Nephron progenitor cell (in vitro differentiated cells): ENCODE measurements around the gene TBC1D1.

Source experiments
- DNase-seq: peaks from one replicate; pipeline ENCODE4 v3.0.0; 2021
- H3K27ac Mint-ChIP-seq: 2 replicates; pipeline ENCODE4 v1.8.0; 2021; ENCODE audit warnings: mild to moderate bottlenecking, moderate library complexity, mixed read lengths
- H3K27me3 Mint-ChIP-seq: 2 replicates; pipeline ENCODE4 v1.8.0; 2021; ENCODE audit warnings: mild to moderate bottlenecking, low read depth, mixed read lengths; ENCODE audit not compliant: poor library complexity
- H3K36me3 Mint-ChIP-seq: 2 replicates; pipeline ENCODE4 v1.8.0; 2021; ENCODE audit warnings: low read depth, mixed read lengths
- H3K4me1 Mint-ChIP-seq: 2 replicates; pipeline ENCODE4 v1.8.0; 2021; ENCODE audit warnings: mixed read lengths
- H3K4me3 Mint-ChIP-seq: 2 replicates; pipeline ENCODE4 v1.8.0; 2021; ENCODE audit warnings: mild to moderate bottlenecking, moderate library complexity, mixed read lengths
- H3K9me3 Mint-ChIP-seq: 2 replicates; pipeline ENCODE4 v1.8.0; 2021; ENCODE audit warnings: mild to moderate bottlenecking, moderate library complexity, mixed read lengths
- TF ChIP-seq, protein P1 (sequence below): fragments of 200-600 bp; sonication (generic); IDR thresholded peaks from 2 replicates; pipeline ENCODE4 v1.5.0; 2021; ENCODE audit warnings: antibody characterized with exemption

Gene TBC1D1

DNA sequence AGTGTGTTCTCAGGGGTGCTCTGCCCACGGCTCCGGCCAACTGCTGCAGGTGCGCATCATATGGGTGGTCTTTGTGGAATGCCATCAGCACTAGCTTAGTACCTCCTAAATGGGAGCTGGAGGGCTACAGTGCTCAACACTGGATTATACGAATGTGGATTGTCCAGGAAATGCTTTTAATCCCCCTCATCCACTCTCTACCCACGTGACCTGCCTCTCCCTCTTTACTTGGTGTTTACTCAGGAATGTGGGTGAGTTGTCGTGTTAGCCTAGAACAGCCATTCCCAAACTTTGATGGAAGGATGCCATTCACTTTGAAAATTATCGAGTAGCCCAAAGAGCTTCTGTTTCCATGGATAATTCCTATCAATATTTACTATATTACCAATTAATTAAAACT is 220.1 kb downstream of the TBC1D1 start:
- TF ChIP-seq, protein P1, sequence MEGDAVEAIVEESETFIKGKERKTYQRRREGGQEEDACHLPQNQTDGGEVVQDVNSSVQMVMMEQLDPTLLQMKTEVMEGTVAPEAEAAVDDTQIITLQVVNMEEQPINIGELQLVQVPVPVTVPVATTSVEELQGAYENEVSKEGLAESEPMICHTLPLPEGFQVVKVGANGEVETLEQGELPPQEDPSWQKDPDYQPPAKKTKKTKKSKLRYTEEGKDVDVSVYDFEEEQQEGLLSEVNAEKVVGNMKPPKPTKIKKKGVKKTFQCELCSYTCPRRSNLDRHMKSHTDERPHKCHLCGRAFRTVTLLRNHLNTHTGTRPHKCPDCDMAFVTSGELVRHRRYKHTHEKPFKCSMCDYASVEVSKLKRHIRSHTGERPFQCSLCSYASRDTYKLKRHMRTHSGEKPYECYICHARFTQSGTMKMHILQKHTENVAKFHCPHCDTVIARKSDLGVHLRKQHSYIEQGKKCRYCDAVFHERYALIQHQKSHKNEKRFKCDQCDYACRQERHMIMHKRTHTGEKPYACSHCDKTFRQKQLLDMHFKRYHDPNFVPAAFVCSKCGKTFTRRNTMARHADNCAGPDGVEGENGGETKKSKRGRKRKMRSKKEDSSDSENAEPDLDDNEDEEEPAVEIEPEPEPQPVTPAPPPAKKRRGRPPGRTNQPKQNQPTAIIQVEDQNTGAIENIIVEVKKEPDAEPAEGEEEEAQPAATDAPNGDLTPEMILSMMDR: no peak
- Mint-ChIP-seq H3K4me3 (peak overlapping the region; percentile 52), H3K9me3 (no peaks in the 10 kb centered on the region), H3K4me1 (peaks cover 96% of the 10 kb centered on the region), H3K27me3 (no peaks in the 10 kb centered on the region), H3K36me3 (peaks cover 27% of the 10 kb centered on the region), H3K27ac (no peak overlapping the region)
- DNase-seq: no peak

DNA sequence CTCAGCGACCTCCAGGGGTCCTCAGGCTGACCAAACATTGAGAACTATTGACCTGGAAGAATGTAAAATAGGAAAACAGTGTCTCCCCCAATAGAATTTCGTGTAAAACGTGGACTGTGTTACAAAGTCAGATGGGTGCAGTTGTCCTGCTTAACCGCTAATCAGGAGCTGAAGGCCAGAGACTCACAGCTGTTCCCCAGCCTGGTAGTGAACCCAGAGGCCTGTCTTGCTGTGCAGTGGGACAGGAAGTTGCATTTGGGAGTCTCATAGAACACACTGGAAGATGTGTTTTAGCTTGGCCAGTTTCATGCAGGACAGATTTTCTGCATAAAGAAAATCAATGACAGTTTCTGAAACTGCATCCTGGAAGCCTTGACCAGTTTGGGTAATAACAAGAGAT is 220.8 kb downstream of the TBC1D1 start:
- no peaks in the 10 kb centered on the region for H3K9me3 Mint-ChIP-seq
- TF ChIP-seq, protein P1: no peak
- DNase-seq: no peak
- H3K27ac Mint-ChIP-seq: no peak overlapping the region
- H3K4me1 Mint-ChIP-seq: peaks cover 95% of the 10 kb centered on the region
- H3K4me3 Mint-ChIP-seq: no peak overlapping the region
- peaks cover 33% of the 10 kb centered on the region for H3K36me3 Mint-ChIP-seq
- H3K27me3 Mint-ChIP-seq: no peaks in the 10 kb centered on the region

GRCh38 chr4:38113132-38113531 is 222.2 kb downstream of the TBC1D1 start:
- Mint-ChIP-seq H3K4me3 (no peak overlapping the region), H3K9me3 (no peaks in the 10 kb centered on the region), H3K4me1 (peaks cover 83% of the 10 kb centered on the region), H3K36me3 (peaks cover 36% of the 10 kb centered on the region), H3K27me3 (no peaks in the 10 kb centered on the region), H3K27ac (no peak overlapping the region)
- no peak for DNase-seq
- TF ChIP-seq, protein P1: no peak

DNA sequence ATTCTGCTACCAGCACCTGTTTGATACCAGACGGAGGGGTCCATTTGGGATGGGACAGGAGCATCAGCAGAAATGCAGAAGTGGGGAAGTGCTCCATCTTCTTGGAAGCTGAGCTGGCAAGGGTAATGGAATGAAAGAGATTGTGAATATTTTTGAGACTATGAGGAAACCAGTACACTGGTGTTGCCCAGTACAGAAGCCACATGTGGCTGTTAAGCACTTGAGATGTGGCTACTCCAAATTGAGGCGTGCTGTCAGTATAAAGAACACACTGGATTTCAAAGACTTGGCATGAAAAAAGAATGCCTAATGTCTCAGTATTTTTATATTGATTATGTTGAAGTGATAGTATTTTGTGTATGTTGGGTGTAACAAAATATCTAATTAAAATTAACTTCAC is 222.7 kb downstream of the TBC1D1 start:
- peaks cover 83% of the 10 kb centered on the region for H3K4me1 Mint-ChIP-seq
- H3K9me3 Mint-ChIP-seq: no peaks in the 10 kb centered on the region
- DNase-seq: no peak
- H3K27ac Mint-ChIP-seq: no peak overlapping the region
- H3K27me3 Mint-ChIP-seq: no peaks in the 10 kb centered on the region
- peaks cover 36% of the 10 kb centered on the region for H3K36me3 Mint-ChIP-seq
- TF ChIP-seq, protein P1: no peak
- no peak overlapping the region for H3K4me3 Mint-ChIP-seq

DNA sequence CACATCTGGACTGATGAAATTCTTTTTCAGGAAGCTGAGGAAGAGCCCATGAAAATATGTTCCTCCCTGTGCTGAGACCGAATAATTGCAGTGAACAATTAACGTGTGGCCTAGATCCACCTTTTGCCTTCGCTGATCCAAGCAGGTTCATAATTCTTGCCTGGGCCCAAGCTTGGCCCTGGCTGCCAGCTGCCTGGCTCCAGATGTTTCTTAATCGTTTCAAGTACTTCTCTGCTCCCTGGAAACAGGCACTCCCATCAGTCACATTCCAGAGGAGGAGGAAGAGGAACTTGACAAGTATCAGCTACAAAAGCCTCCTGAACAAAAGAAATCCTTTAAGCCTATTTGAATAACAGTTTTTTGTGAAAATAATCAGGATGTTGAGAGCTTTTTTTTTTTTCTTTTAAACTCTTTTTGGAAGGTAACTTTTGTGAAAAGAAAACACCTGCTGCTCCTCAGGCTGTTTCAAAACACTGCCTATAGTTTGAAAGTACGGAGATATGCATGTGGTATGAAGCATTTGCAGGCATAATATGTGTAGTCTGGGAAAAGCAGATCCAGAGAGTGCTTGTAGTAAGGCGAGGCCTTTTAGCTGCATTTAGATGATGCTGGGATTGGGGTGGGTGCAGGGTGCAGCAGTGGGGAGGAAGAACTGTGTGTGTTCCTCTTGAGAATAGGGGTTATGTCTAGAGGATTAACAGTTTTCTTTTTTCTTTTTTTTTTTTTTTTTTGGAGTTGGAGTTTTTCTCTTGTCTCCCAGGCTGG is 223.7 kb downstream of the TBC1D1 start:
- no peak overlapping the region for H3K4me3 Mint-ChIP-seq
- no peak for DNase-seq
- peaks cover 83% of the 10 kb centered on the region for H3K4me1 Mint-ChIP-seq
- H3K27me3 Mint-ChIP-seq: no peaks in the 10 kb centered on the region
- TF ChIP-seq, protein P1: no peak
- peaks cover 34% of the 10 kb centered on the region for H3K36me3 Mint-ChIP-seq
- H3K27ac Mint-ChIP-seq: peak overlapping the region; percentile 68
- H3K9me3 Mint-ChIP-seq: no peaks in the 10 kb centered on the region

GRCh38 chr4:38115601-38116000 is 224.7 kb downstream of the TBC1D1 start:
- Mint-ChIP-seq H3K27me3 (no peaks in the 10 kb centered on the region), H3K36me3 (peaks cover 34% of the 10 kb centered on the region), H3K9me3 (no peaks in the 10 kb centered on the region), H3K4me3 (no peak overlapping the region), H3K27ac (no peak overlapping the region), H3K4me1 (peaks cover 83% of the 10 kb centered on the region)
- TF ChIP-seq, protein P1: no peak
- DNase-seq: no peak
